Caco-2 (cell line): ENCODE data around the gene TP53RK. TPM values are rescaled to one million over a fixed set of nuclear protein-coding genes. Genes with fewer than 3 reads are reported as not detected.
"Not testable (repeated sequence)": the region's sequence is repeated elsewhere in the genome, so short reads cannot be mapped to it uniquely, and the experiment has no call there.

Source experiments
- BruUV-seq: library from RNA; stranded (reverse); fragments of 400-500 nt; replicated peaks from 2 replicates; lab custom pipeline; 2021; lab: Mats Ljungman, UMichigan
- CTCF ChIA-PET: fragments of 300-600 bp; sonication (Branson Sonifier 250); formaldehyde crosslinking; loops from one replicate; lab custom pipeline; 2022; ENCODE audit warnings: antibody characterized with exemption; lab: Charles Lee
- POLR2A ChIA-PET: fragments of 300-600 bp; sonication (Branson Sonifier 250); formaldehyde crosslinking; loops from one replicate; lab custom pipeline; 2022; ENCODE audit warnings: antibody characterized with exemption; lab: Charles Lee
- DNase-seq, 2 experiments: peaks; one replicate each; pipeline versions ENCODE4 v3.0.0 to v3.0.0-alpha.2; 2020 to 2022
- H3K27me3 ChIP-seq: replicated peaks from 2 replicates; pipeline ENCODE4 v1.6.0; 2011; ENCODE audit warnings: low read length; ENCODE audit not compliant: control insufficient read depth, insufficient read depth
- H3K36me3 ChIP-seq: 2 replicates; pipeline ENCODE4 v1.5.1; 2011; ENCODE audit warnings: low read length; ENCODE audit not compliant: control insufficient read depth, insufficient read depth
- H3K4me1 ChIP-seq: fragments of 250-450 bp; sonication (Bioruptor Pico); 2 replicates; pipeline ENCODE4 v1.5.1; 2020; ENCODE audit warnings: mild to moderate bottlenecking
- H3K4me3 ChIP-seq: 2 replicates; pipeline ENCODE4 v1.5.1; 2011; ENCODE audit warnings: low read depth, mild to moderate bottlenecking, control low read depth, low read length
- H3K9me3 ChIP-seq: fragments of 250-450 bp; sonication (Bioruptor Pico); 2 replicates; pipeline ENCODE4 v1.5.1; 2020; ENCODE audit warnings: mild to moderate bottlenecking, moderate library complexity
- H3K27ac Mint-ChIP-seq: one replicate; pipeline ENCODE4 v1.8.0; 2022; ENCODE audit warnings: mixed read lengths; ENCODE audit not compliant: unreplicated experiment
- H3K27me3 Mint-ChIP-seq: one replicate; pipeline ENCODE4 v1.8.0; 2022; ENCODE audit warnings: mixed read lengths; ENCODE audit not compliant: insufficient read depth, unreplicated experiment
- H3K36me3 Mint-ChIP-seq: one replicate; pipeline ENCODE4 v1.8.0; 2022; ENCODE audit warnings: mild to moderate bottlenecking, mixed read lengths; ENCODE audit not compliant: insufficient read depth, unreplicated experiment
- H3K4me1 Mint-ChIP-seq: one replicate; pipeline ENCODE4 v1.8.0; 2022; ENCODE audit warnings: low read depth, mixed read lengths; ENCODE audit not compliant: unreplicated experiment
- H3K4me3 Mint-ChIP-seq: one replicate; pipeline ENCODE4 v1.8.0; 2022; ENCODE audit warnings: mild to moderate bottlenecking, moderate library complexity, mixed read lengths; ENCODE audit not compliant: unreplicated experiment
- H3K9me3 Mint-ChIP-seq: one replicate; pipeline ENCODE4 v1.8.0; 2022; ENCODE audit warnings: mixed read lengths; ENCODE audit not compliant: unreplicated experiment
- intact Hi-C: fragments of 100-400 bp; cut with micrococcal nuclease; formaldehyde crosslinking; loops from one replicate; pipeline ENCODE4 v1.10.0; 2022; ENCODE audit not compliant: unreplicated experiment
- total RNA-seq: library from RNA; stranded (reverse); gene quantifications from 2 replicates; pipeline ENCODE4 v1.2.3, GENCODE V29; 2022
- TF ChIP-seq, protein P1 (sequence below), 2 experiments: fragments of 200-600 bp in 1 of 2; IDR thresholded peaks; 1 replicate in 1 of 2; 2 replicates in 1 of 2; pipeline versions ENCODE4 v1.5.1 to v1.8.0; 2011 to 2022; ENCODE audit warnings: antibody characterized with exemption in 1 of 2, control low read depth in 1 of 2, inconsistent platforms in 1 of 2, low read depth in 1 of 2, low read length in 1 of 2, mild to moderate bottlenecking in 1 of 2, moderate library complexity in 1 of 2; ENCODE audit not compliant: insufficient read depth in 1 of 2, severe bottlenecking in 1 of 2, unreplicated experiment in 1 of 2

TP53RK gene
- total RNA-seq, 1 experiment from 2014 or later, result 22.7 TPM

DNA sequence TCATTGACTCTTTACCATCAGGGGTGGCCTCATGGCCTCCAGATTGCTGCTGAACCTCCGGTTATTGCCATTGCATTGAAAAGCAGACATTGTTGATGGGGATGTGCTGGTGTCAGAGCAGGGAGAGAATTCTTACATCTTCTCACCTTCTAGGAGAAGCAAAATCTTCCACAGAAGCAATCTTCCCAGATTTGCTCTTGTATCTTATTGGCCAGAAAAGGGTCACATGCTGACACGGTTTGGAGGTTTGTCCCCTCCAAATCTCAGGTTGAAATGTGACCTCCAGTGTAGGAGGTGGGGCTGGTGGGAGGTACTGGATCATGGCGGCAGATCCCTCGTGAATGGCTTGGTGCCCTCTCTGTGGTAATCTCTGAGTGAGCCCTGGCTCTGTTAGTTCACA lies 10.7 kb downstream of the TP53RK start:
- no peaks in the 10 kb centered on the region for H3K36me3 ChIP-seq
- intact Hi-C loops, result no loop called here
- no peaks in the 10 kb centered on the region for H3K27me3 Mint-ChIP-seq
- no peaks in the 10 kb centered on the region for H3K4me1 ChIP-seq
- H3K9me3 Mint-ChIP-seq, result peaks cover 4% of the 10 kb centered on the region
- TF ChIP-seq, protein P1, sequence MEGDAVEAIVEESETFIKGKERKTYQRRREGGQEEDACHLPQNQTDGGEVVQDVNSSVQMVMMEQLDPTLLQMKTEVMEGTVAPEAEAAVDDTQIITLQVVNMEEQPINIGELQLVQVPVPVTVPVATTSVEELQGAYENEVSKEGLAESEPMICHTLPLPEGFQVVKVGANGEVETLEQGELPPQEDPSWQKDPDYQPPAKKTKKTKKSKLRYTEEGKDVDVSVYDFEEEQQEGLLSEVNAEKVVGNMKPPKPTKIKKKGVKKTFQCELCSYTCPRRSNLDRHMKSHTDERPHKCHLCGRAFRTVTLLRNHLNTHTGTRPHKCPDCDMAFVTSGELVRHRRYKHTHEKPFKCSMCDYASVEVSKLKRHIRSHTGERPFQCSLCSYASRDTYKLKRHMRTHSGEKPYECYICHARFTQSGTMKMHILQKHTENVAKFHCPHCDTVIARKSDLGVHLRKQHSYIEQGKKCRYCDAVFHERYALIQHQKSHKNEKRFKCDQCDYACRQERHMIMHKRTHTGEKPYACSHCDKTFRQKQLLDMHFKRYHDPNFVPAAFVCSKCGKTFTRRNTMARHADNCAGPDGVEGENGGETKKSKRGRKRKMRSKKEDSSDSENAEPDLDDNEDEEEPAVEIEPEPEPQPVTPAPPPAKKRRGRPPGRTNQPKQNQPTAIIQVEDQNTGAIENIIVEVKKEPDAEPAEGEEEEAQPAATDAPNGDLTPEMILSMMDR (IDR thresholded peaks at IDR 0.05; ENCODE audit: insufficient read depth in 1 of 2, low read depth in 1 of 2, low read length in 1 of 2, severe bottlenecking in 1 of 2, unreplicated experiment in 1 of 2), result no peak
- peaks cover under 1% of the 10 kb centered on the region; the same call in 1 of the 2 replicates for H3K9me3 ChIP-seq
- DNase-seq, result no peak
- no peak overlapping the region for H3K27ac Mint-ChIP-seq
- H3K4me3 Mint-ChIP-seq, result no peak overlapping the region
- no peaks in the 10 kb centered on the region for H3K27me3 ChIP-seq
- no TSS peak for BruUV-seq
- no peaks in the 10 kb centered on the region for H3K36me3 Mint-ChIP-seq
- no peak overlapping the region for H3K4me3 ChIP-seq
- ChIA-PET POLR2A (no interaction called here), CTCF (no interaction called here)
- H3K4me1 Mint-ChIP-seq, result peaks cover 2% of the 10 kb centered on the region

DNA sequence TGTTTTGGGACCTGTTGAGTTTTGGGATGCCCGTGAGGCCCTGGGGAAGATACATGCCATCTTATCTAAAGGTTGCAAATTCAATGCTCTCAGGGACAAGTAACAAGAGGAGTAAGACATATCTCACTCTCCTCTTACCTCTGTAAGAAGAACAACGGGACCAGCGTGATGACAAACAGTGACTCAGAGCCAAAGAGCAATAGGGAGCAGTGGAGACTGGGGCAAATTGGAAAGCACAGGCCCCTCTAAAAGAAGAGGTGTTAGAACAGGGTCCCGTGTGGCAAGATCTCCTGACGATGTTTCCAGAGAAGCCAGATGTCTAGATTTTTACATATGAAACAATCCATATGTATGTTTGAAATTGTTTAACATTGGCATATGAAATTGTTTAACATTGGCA lies 11.6 kb downstream of the TP53RK start:
- ChIA-PET POLR2A (no interaction called here), CTCF (interaction anchor here (0.7 kb wide), 1 partner anchor 25 kb away, joined by 4 read pairs; no protein-coding TSS in a partner anchor)
- Mint-ChIP-seq H3K4me3 (no peak overlapping the region), H3K27ac (no peak overlapping the region), H3K9me3 (peaks cover 9% of the 10 kb centered on the region), H3K36me3 (no peaks in the 10 kb centered on the region), H3K4me1 (no peaks in the 10 kb centered on the region), H3K27me3 (no peaks in the 10 kb centered on the region)
- intact Hi-C loops, result no loop called here
- Histone ChIP-seq H3K36me3 (no peaks in the 10 kb centered on the region), H3K4me3 (no peak overlapping the region), H3K9me3 (peaks cover 9% of the 10 kb centered on the region; the same call in 1 of the 2 replicates), H3K27me3 (no peaks in the 10 kb centered on the region), H3K4me1 (no peaks in the 10 kb centered on the region)
- no TSS peak for BruUV-seq
- no peak for DNase-seq
- TF ChIP-seq, protein P1 (IDR thresholded peaks at IDR 0.05; ENCODE audit: insufficient read depth in 1 of 2, low read depth in 1 of 2, low read length in 1 of 2, severe bottlenecking in 1 of 2, unreplicated experiment in 1 of 2), result no peak

DNA sequence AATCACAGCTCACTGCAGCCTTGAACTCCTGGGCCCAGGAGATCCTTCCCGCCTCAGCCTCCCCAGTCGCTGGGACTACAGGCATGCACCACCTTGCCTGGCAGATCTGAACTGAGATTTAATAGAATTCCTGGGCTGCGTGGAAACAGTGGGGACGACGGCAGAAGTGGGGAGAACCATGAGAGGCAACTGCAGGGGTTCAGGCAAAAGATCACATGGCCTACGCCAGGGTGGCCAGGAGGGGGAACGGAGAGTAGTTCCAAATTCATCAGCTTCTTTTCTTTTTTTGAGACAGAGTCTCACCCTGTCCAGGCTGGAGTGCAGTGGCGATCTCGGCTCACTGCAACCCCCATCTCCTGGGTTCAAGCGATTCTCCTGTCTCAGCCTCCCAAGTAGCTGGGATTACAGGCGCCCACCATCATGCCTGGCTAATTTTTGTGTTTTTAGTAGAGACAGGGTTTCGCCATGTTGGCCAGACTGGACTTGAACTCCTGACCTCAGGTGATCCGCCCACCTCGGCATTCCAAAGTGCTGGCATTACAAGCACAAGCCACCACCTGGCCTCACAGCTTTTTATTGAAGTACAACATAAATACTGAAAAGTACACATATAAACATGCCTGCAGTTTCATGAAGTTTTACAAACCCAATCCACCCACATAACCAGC lies 12.5 kb downstream of the TP53RK start:
- H3K4me1 Mint-ChIP-seq, BruUV-seq, H3K27me3 Mint-ChIP-seq, H3K36me3 ChIP-seq, H3K27ac Mint-ChIP-seq, intact Hi-C loops, DNase-seq, H3K36me3 Mint-ChIP-seq, H3K4me3 Mint-ChIP-seq, H3K4me1 ChIP-seq, H3K27me3 ChIP-seq, H3K4me3 ChIP-seq: not testable (repeated sequence)
- ChIA-PET CTCF (interaction anchor here (0.7 kb wide), 2 partner anchors 24 to 25 kb away, joined by 3 to 4 read pairs; no protein-coding TSS in a partner anchor), POLR2A (interaction anchor here (0.6 to 0.9 kb wide), 2 partner anchors 13 to 157 kb away, joined by 5 to 6 read pairs; no protein-coding TSS in a partner anchor)
- peaks cover 13% of the 10 kb centered on the region; the same call in 1 of the 2 replicates for H3K9me3 ChIP-seq
- H3K9me3 Mint-ChIP-seq, result peaks cover 10% of the 10 kb centered on the region
